GM23338 (cell line): ENCODE results near the gene CAPZB. TPM values are rescaled to one million over a fixed set of nuclear protein-coding genes. Genes with fewer than 3 reads are reported as not detected.
"Not testable (repeated sequence)": the region's sequence is repeated elsewhere in the genome, so short reads cannot be mapped to it uniquely, and the experiment has no call there.

ENCODE experiments used
- ATAC-seq: fragments of 200-7000 bp; cut with Tn5 transposase; 3 replicates; pipeline ENCODE4 v1.9.1; 2020
- DNase-seq: peaks from one replicate; pipeline ENCODE4 v3.0.0-alpha.2; 2015; ENCODE audit warnings: low spot score
- H2AFZ ChIP-seq: fragments of 200-600 bp; sonication (generic); 2 replicates; pipeline ENCODE4 v1.8.0; 2016; ENCODE audit warnings: antibody characterized with exemption, mild to moderate bottlenecking, moderate library complexity
- H3F3A ChIP-seq: fragments of 200-600 bp; sonication (generic); replicated peaks from 2 replicates; pipeline ENCODE4 v1.8.0; 2017; ENCODE audit warnings: antibody characterized with exemption, mixed run types, low read depth
- H3K27ac ChIP-seq: fragments of 200-600 bp; sonication (generic); 2 replicates; pipeline ENCODE4 v1.6.1; 2016; ENCODE audit warnings: low read depth
- H3K27me3 ChIP-seq: fragments of 200-600 bp; sonication (generic); 2 replicates; pipeline ENCODE4 v1.8.0; 2016; ENCODE audit warnings: mild to moderate bottlenecking, mixed run types, moderate library complexity; ENCODE audit not compliant: insufficient read depth
- H3K36me3 ChIP-seq: fragments of 200-600 bp; sonication (generic); 2 replicates; pipeline ENCODE4 v1.8.0; 2016; ENCODE audit warnings: mild to moderate bottlenecking; ENCODE audit not compliant: insufficient read depth
- H3K4me1 ChIP-seq: fragments of 200-600 bp; sonication (generic); 2 replicates; pipeline ENCODE4 v1.8.0; 2016; ENCODE audit warnings: mild to moderate bottlenecking, moderate library complexity; ENCODE audit not compliant: insufficient read depth
- H3K4me2 ChIP-seq: fragments of 200-600 bp; sonication (generic); 2 replicates; pipeline ENCODE4 v1.7.1; 2017; ENCODE audit warnings: mixed run types
- H3K4me3 ChIP-seq: fragments of 200-600 bp; sonication (generic); 2 replicates; pipeline ENCODE4 v1.6.1; 2016; ENCODE audit warnings: mixed run types
- H3K79me2 ChIP-seq: fragments of 200-600 bp; sonication (generic); replicated peaks from 2 replicates; pipeline ENCODE4 v1.8.0; 2017; ENCODE audit warnings: mild to moderate bottlenecking; ENCODE audit not compliant: insufficient read depth
- H3K9me2 ChIP-seq: fragments of 200-600 bp; sonication (generic); 2 replicates; pipeline ENCODE4 v1.8.0; 2017; ENCODE audit not compliant: insufficient read depth
- H4K20me1 ChIP-seq: fragments of 200-600 bp; sonication (generic); replicated peaks from 2 replicates; pipeline ENCODE4 v1.8.0; 2017; ENCODE audit warnings: mild to moderate bottlenecking; ENCODE audit not compliant: insufficient read depth
- H3K27ac Mint-ChIP-seq: 2 replicates; pipeline ENCODE4 v1.8.0; 2020; ENCODE audit warnings: inconsistent platforms, mild to moderate bottlenecking, moderate library complexity, mixed read lengths
- H3K27me3 Mint-ChIP-seq: 3 replicates; pipeline ENCODE4 v1.8.0; 2022; ENCODE audit warnings: low read depth, mild to moderate bottlenecking, moderate library complexity, mixed read lengths, inconsistent platforms; ENCODE audit not compliant: insufficient read depth, poor library complexity
- H3K36me3 Mint-ChIP-seq: 3 replicates; pipeline ENCODE4 v1.8.0; 2021; ENCODE audit warnings: low read depth, mild to moderate bottlenecking, inconsistent platforms, moderate library complexity, mixed read lengths
- H3K4me1 Mint-ChIP-seq: 3 replicates; pipeline ENCODE4 v1.8.0; 2020; ENCODE audit warnings: mild to moderate bottlenecking, inconsistent platforms, mixed read lengths
- H3K4me3 Mint-ChIP-seq: 3 replicates; pipeline ENCODE4 v1.8.0; 2021; ENCODE audit warnings: moderate library complexity, mild to moderate bottlenecking, inconsistent platforms, mixed read lengths
- H3K9me3 Mint-ChIP-seq: 3 replicates; pipeline ENCODE4 v1.8.0; 2020; ENCODE audit warnings: moderate library complexity, mild to moderate bottlenecking, inconsistent platforms, mixed read lengths
- CREB1 ChIP-seq: fragments of 250-450 bp; sonication (Bioruptor Pico); IDR thresholded peaks from 2 replicates; pipeline ENCODE4 v1.5.0; 2020; ENCODE audit warnings: low read depth, mild to moderate bottlenecking, moderate library complexity
- CTCF ChIP-seq, 2 experiments: fragments of 200-600 bp in 1 of 2; sonication (generic) in 1 of 2; conservative IDR thresholded peaks; 2 replicates each; pipeline versions ENCODE4 v1.5.1 to v1.6.1; 2016 to 2017; ENCODE audit warnings: antibody characterized with exemption in 2 of 2, low read depth in 2 of 2, mild to moderate bottlenecking in 2 of 2, moderate library complexity in 1 of 2
- EZH2 ChIP-seq: fragments of 200-600 bp; sonication (generic); IDR thresholded peaks from one replicate; pipeline ENCODE4 v1.8.0; 2017; ENCODE audit warnings: antibody characterized with exemption, mild to moderate bottlenecking, low read depth; ENCODE audit not compliant: unreplicated experiment
- POLR2AphosphoS5 ChIP-seq: IDR thresholded peaks from 2 replicates; pipeline ENCODE4 v1.6.1; 2016; ENCODE audit warnings: antibody characterized with exemption, low read depth
- ZNF331 ChIP-seq: fragments of 250-450 bp; sonication (Bioruptor Pico); IDR thresholded peaks from 2 replicates; pipeline ENCODE4 v1.5.0; 2020; ENCODE audit warnings: low read depth, mild to moderate bottlenecking, moderate library complexity
- polyA plus RNA-seq: library from polyadenylated mRNA; unstranded; fragments of >200 nt; fragmentation: Nextera tagmentation; extraction: Ambion mirVana; gene quantifications from 2 replicates; pipeline ENCODE4 v1.2.1, GENCODE V29; 2016
- total RNA-seq: library from RNA; depleted of rRNA; stranded (reverse); fragments of >200 nt; shearing (Covaris generic); gene quantifications from 2 replicates; pipeline ENCODE4 v1.2.3, GENCODE V29; 2014

Gene CAPZB
- total and polyA plus RNA-seq, 2 experiments from 2014 or later, result 195 to 348 TPM

- no peaks in the 10 kb centered on the region for H3K9me2 ChIP-seq
- no peaks in the 10 kb centered on the region for H3K36me3 ChIP-seq
- peaks cover 4% of the 10 kb centered on the region for H3K27me3 ChIP-seq
- no peak overlapping the region for H3K4me3 Mint-ChIP-seq
- no peak overlapping the region for H3K4me2 ChIP-seq
- H3K4me1 ChIP-seq, result 0 out of 2 replicates have a peak, but pooled peaks cover 2% of the 10 kb centered on the region
- no peaks in the 10 kb centered on the region; the same call in 1 of the 2 replicates for H4K20me1 ChIP-seq
- H3K4me1 Mint-ChIP-seq, result peaks cover 1% of the 10 kb centered on the region; the same call in 2 of the 3 replicates
- H3K36me3 Mint-ChIP-seq, result peaks cover 52% of the 10 kb centered on the region
- peaks cover 7% of the 10 kb centered on the region for H3K27me3 Mint-ChIP-seq
- no peaks in the 10 kb centered on the region for H3F3A ChIP-seq
- H3K4me3 ChIP-seq, result no peak overlapping the region
- no peaks in the 10 kb centered on the region for H3K9me3 Mint-ChIP-seq
- H2AFZ ChIP-seq, result no peak overlapping the region
- H3K79me2 ChIP-seq, result no peaks in the 10 kb centered on the region; the same call in 1 of the 2 replicates
- no peak for TF ChIP-seq EZH2
- TF ChIP-seq CTCF (conservative IDR thresholded peaks at IDR 0.05; ENCODE audit: low read depth in 2 of 2), result peak in 1 of 2 experiments; percentile 29; a peak in 1 of 4 replicates
- DNase-seq, result no peak
- no peak for ATAC-seq
- no peak overlapping the region for H3K27ac Mint-ChIP-seq
- H3K27ac ChIP-seq, result no peak overlapping the region
These were observed 179.5 kb downstream of the CAPZB start for GRCh38 chr1:19305880-19306279.

GRCh38 chr1:19304081-19304480 lies 181.3 kb downstream of the CAPZB start:
- not testable (repeated sequence) for H3K27ac ChIP-seq, H3K27me3 ChIP-seq, H4K20me1 ChIP-seq, H3K36me3 ChIP-seq, H3K4me2 ChIP-seq, H3K4me1 Mint-ChIP-seq, H2AFZ ChIP-seq, H3K4me1 ChIP-seq, H3K79me2 ChIP-seq, H3F3A ChIP-seq, ATAC-seq, H3K9me2 ChIP-seq, H3K27ac Mint-ChIP-seq, H3K9me3 Mint-ChIP-seq, H3K4me3 ChIP-seq, H3K4me3 Mint-ChIP-seq, DNase-seq, H3K27me3 Mint-ChIP-seq
- peaks cover 59% of the 10 kb centered on the region for H3K36me3 Mint-ChIP-seq

- Histone ChIP-seq H3K4me1 (no peaks in the 10 kb centered on the region), H3K27me3 (no peaks in the 10 kb centered on the region), H3K36me3 (no peaks in the 10 kb centered on the region), H3K9me2 (no peaks in the 10 kb centered on the region), H3F3A (no peaks in the 10 kb centered on the region), H4K20me1 (no peaks in the 10 kb centered on the region), H2AFZ (no peak overlapping the region), H3K27ac (no peak overlapping the region), H3K79me2 (no peaks in the 10 kb centered on the region), H3K4me3 (no peak overlapping the region), H3K4me2 (no peak overlapping the region)
- Mint-ChIP-seq H3K9me3 (peaks cover 22% of the 10 kb centered on the region), H3K27me3 (peaks cover 3% of the 10 kb centered on the region), H3K36me3 (peaks cover 54% of the 10 kb centered on the region), H3K27ac (no peak overlapping the region), H3K4me3 (no peak overlapping the region), H3K4me1 (no peaks in the 10 kb centered on the region)
- DNase-seq (no peak), ATAC-seq (no peak)
- TF ChIP-seq EZH2 (no peak), POLR2AphosphoS5 (no peak), CREB1 (CRISPR knock-in tag) (no peak), ZNF331 (CRISPR knock-in tag) (peak; percentile 61)
These were observed 185.1 kb downstream of the CAPZB start for GRCh38 chr1:19300211-19300610.
